HFFc6 (cell line): ENCODE data around the gene EPC1. TPM values are rescaled to one million over a fixed set of nuclear protein-coding genes. Genes with fewer than 3 reads are reported as not detected.

Experiments
- total RNA-seq, 6 experiments: library from RNA; stranded (reverse); fragmentation: NEBNext Ultra II Directional; extraction: Animal tissue kit (Norgen Biotek cat#: 25700); gene quantifications; 2 replicates in 1 of 6; 3 replicates in 5 of 6; pipeline ENCODE4 v1.2.3, GENCODE V29; 2021

Gene EPC1
- total RNA-seq, 6 experiments from 2014 or later, result 16.5 to 19.3 (median 17.5) TPM

Other genes starting within 250 kb of the EPC1 start
- gene CCDC7, start 99.0 kb upstream of the EPC1 start, total RNA-seq, result 1 to 10 TPM; 3.1 to 3.9 (median 3.7) TPM